ENCODE results near the gene FAM186B. TPM values are rescaled to one million over a fixed set of nuclear protein-coding genes. Genes with fewer than 3 reads are reported as not detected.
A peak's percentile ranks its signal among the peaks of the same experiment; 100 is the strongest.

Gene FAM186B
- total RNA-seq, 1 experiment from 2014 or later: 0.42 TPM

DNA sequence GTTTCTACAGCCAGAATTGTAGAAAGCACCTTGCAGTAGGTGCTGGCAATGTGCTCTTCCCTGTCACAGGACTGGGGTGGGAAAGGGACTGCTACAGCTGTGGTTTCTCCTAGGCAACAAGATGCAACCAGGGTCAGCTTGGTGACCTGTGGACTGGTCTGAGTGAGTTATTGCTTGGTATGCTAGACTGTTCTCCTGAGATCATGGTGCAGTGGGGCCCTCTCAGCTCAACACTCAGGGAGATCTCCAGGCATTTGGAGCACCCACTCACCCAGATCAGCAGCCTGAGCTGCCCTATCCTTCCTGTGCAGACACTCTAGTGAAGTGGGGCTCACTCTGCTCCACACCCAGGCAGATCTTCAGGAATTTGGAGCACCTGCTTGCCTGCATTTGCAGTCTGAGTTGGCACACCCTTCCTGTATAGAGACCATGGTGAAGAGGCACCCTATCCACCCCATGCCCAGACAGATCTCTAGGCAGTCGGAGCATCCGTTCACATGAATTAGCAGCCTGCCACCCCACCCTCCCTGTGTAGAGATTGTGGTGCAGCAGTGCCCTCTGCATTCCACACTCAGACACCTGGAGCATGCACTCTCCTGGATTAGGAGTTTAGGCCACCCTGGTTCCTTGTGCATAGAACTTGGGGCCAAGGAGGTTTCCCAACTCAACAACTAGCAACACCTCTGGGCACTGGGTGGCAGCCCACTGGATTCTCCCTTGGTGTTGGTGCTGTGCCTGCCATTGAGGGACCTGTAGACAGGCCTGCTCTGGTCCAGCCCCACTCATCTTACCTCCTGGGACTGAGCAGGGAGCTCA lies 3.8 kb upstream of the FAM186B start:
- peaks cover 0 to 1% of the 10 kb centered on the region in 2 experiments; a peak in 1 of 4 replicates for H3K9me3 ChIP-seq (ENCODE audit: control insufficient read depth in 1 of 2, insufficient read depth in 1 of 2, low read depth in 1 of 2, low read length in 2 of 2)
- ATAC-seq (peak; percentile 58; the same call in 1 of the 2 replicates), DNase-seq (ENCODE audit: low read depth, low spot score) (no peak)
- H3K9ac ChIP-seq (ENCODE audit: low read length): no peak overlapping the region
- intact Hi-C loops (cut with micrococcal nuclease): no loop called here
- no peak overlapping the region for H2AFZ ChIP-seq (ENCODE audit: low read depth, low read length, poor library complexity, severe bottlenecking)
- H3K9me2 ChIP-seq (ENCODE audit: insufficient read depth): no peaks in the 10 kb centered on the region
- H3K4me2 ChIP-seq (ENCODE audit: low read length): no peak overlapping the region
- BruUV-seq (replicated peaks): no TSS peak
- TF ChIP-seq SRF (IDR thresholded peaks at IDR 0.05; ENCODE audit: low read depth) (no peak), SP1 (IDR thresholded peaks at IDR 0.05; ENCODE audit: low read depth) (no peak)
- TF ChIP-seq, protein P1, sequence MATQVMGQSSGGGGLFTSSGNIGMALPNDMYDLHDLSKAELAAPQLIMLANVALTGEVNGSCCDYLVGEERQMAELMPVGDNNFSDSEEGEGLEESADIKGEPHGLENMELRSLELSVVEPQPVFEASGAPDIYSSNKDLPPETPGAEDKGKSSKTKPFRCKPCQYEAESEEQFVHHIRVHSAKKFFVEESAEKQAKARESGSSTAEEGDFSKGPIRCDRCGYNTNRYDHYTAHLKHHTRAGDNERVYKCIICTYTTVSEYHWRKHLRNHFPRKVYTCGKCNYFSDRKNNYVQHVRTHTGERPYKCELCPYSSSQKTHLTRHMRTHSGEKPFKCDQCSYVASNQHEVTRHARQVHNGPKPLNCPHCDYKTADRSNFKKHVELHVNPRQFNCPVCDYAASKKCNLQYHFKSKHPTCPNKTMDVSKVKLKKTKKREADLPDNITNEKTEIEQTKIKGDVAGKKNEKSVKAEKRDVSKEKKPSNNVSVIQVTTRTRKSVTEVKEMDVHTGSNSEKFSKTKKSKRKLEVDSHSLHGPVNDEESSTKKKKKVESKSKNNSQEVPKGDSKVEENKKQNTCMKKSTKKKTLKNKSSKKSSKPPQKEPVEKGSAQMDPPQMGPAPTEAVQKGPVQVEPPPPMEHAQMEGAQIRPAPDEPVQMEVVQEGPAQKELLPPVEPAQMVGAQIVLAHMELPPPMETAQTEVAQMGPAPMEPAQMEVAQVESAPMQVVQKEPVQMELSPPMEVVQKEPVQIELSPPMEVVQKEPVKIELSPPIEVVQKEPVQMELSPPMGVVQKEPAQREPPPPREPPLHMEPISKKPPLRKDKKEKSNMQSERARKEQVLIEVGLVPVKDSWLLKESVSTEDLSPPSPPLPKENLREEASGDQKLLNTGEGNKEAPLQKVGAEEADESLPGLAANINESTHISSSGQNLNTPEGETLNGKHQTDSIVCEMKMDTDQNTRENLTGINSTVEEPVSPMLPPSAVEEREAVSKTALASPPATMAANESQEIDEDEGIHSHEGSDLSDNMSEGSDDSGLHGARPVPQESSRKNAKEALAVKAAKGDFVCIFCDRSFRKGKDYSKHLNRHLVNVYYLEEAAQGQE (IDR thresholded peaks at IDR 0.05; ENCODE audit: low read depth): no peak
- POLR2A ChIA-PET: no interaction called here
- no peaks in the 10 kb centered on the region for H3K4me1 ChIP-seq (ENCODE audit: control insufficient read depth in 1 of 2, insufficient read depth in 2 of 2, low read length in 2 of 2)
- CTCF ChIA-PET: interaction anchor here (1.1 to 2.2 kb wide), 2 partner anchors 14 to 251 kb away, joined by 3 to 7 read pairs; partner anchors contain the start of gene PRPF40B
- no peaks in the 10 kb centered on the region for H3K79me2 ChIP-seq (ENCODE audit: insufficient read depth, low read length)
- H3K27ac ChIP-seq (ENCODE audit: low read depth, low read length): no peak overlapping the region; the same call in 1 of the 2 replicates
- RAD21 ChIA-PET (ENCODE audit: low non-redundant PET in 1 of 2, low total read pairs in 2 of 2, uncharacterized antibody in 2 of 2, unreplicated experiment in 2 of 2): no interaction called here
- H3K36me3 ChIP-seq (ENCODE audit: control insufficient read depth in 1 of 2, insufficient read depth in 2 of 2, low read length in 2 of 2): no peaks in the 10 kb centered on the region
- no peaks in the 10 kb centered on the region for H3K27me3 ChIP-seq (ENCODE audit: insufficient read depth, low read length)
- H3K4me3 ChIP-seq (replicated peaks in 1 of 2; ENCODE audit: low read depth in 1 of 2, low read length in 2 of 2): no peak overlapping the region
- H4K20me1 ChIP-seq (ENCODE audit: insufficient read depth): no peaks in the 10 kb centered on the region; the same call in 1 of the 2 replicates

DNA sequence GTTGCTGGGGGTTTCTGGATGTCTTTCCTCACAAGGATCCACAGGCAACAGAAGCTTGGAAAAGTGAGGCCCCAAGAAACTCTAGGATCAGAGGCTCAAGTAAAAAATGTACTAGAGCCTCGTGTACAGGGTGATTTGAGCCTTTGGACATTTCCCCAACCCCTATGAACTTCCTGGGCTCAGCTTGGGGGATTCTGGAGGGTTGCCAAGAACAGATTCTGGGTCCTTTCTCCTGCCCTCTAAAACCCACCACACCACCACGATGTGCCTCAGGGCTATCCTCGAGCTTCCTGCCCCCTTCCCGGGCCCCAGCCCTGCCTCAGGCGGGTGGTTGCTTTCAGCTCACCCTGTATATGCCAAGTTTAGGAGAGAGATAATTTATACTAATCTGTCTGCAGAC lies 583 bp downstream of the FAM186B start:
- no peaks in the 10 kb centered on the region for H3K4me1 ChIP-seq (ENCODE audit: control insufficient read depth in 1 of 2, insufficient read depth in 2 of 2, low read length in 2 of 2)
- ChIA-PET CTCF (interaction anchor here (1.3 kb wide), 1 partner anchor 25 kb away, joined by 3 read pairs; no protein-coding TSS in a partner anchor), RAD21 (ENCODE audit: low non-redundant PET in 1 of 2, low total read pairs in 2 of 2, uncharacterized antibody in 2 of 2, unreplicated experiment in 2 of 2) (no interaction called here), POLR2A (no interaction called here)
- TF ChIP-seq SRF (IDR thresholded peaks at IDR 0.05; ENCODE audit: low read depth) (no peak), POLR2A (IDR thresholded peaks at IDR 0.05; ENCODE audit: borderline replicate concordance, extremely low read depth, insufficient read depth, insufficient read length) (no peak), CBX3 (IDR thresholded peaks at IDR 0.05; ENCODE audit: low read depth) (no peak), SIN3A (IDR thresholded peaks at IDR 0.05; ENCODE audit: low read depth) (no peak), EGR1 (IDR thresholded peaks at IDR 0.05; ENCODE audit: low read depth) (no peak), POLR2AphosphoS5 (IDR thresholded peaks at IDR 0.05; ENCODE audit: low read depth, low read length) (no peak), RAD21 (IDR thresholded peaks at IDR 0.05; ENCODE audit: low read depth) (no peak), ZFX (IDR thresholded peaks at IDR 0.05) (no peak)
- TF ChIP-seq, protein P2, sequence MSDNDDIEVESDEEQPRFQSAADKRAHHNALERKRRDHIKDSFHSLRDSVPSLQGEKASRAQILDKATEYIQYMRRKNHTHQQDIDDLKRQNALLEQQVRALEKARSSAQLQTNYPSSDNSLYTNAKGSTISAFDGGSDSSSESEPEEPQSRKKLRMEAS (IDR thresholded peaks at IDR 0.05): no peak
- TF ChIP-seq, protein P3, sequence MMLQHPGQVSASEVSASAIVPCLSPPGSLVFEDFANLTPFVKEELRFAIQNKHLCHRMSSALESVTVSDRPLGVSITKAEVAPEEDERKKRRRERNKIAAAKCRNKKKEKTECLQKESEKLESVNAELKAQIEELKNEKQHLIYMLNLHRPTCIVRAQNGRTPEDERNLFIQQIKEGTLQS (IDR thresholded peaks at IDR 0.05): no peak
- intact Hi-C loops (cut with micrococcal nuclease): no loop called here
- no peaks in the 10 kb centered on the region for H3K36me3 ChIP-seq (ENCODE audit: control insufficient read depth in 1 of 2, insufficient read depth in 2 of 2, low read length in 2 of 2)
- no TSS peak for BruUV-seq (replicated peaks)
- no peak overlapping the region for H3K4me3 ChIP-seq (replicated peaks in 1 of 2; ENCODE audit: low read depth in 1 of 2, low read length in 2 of 2)
- no peaks in the 10 kb centered on the region for H3K9me2 ChIP-seq (ENCODE audit: insufficient read depth)
- H4K20me1 ChIP-seq (ENCODE audit: insufficient read depth): no peaks in the 10 kb centered on the region; the same call in 1 of the 2 replicates
- ATAC-seq (no peak), DNase-seq (ENCODE audit: low read depth, low spot score) (no peak)
- H3K27me3 ChIP-seq (ENCODE audit: insufficient read depth, low read length): no peaks in the 10 kb centered on the region
- no peak overlapping the region for H3K4me2 ChIP-seq (ENCODE audit: low read length)
- no peak overlapping the region for H2AFZ ChIP-seq (ENCODE audit: low read depth, low read length, poor library complexity, severe bottlenecking)
- no peaks in the 10 kb centered on the region for H3K9me3 ChIP-seq (ENCODE audit: control insufficient read depth in 1 of 2, insufficient read depth in 1 of 2, low read depth in 1 of 2, low read length in 2 of 2)
- no peak overlapping the region for H3K27ac ChIP-seq (ENCODE audit: low read depth, low read length)
- H3K79me2 ChIP-seq (ENCODE audit: insufficient read depth, low read length): no peaks in the 10 kb centered on the region
- H3K9ac ChIP-seq (ENCODE audit: low read length): no peak overlapping the region
